PC-3 (cell line): ENCODE measurements around the gene ITPKC. TPM values are rescaled to one million over a fixed set of nuclear protein-coding genes. Genes with fewer than 3 reads are reported as not detected.

Source experiments
- ATAC-seq: fragments of 200-7000 bp; cut with Tn5 transposase; 2 replicates; pipeline ENCODE4 v1.9.1; 2020; ENCODE audit warnings: mild to moderate bottlenecking, moderate library complexity
- BruUV-seq: library from RNA; stranded (reverse); fragments of 400-500 nt; replicated peaks from 2 replicates; lab custom pipeline; 2021; lab: Mats Ljungman, UMichigan
- CTCF ChIA-PET: fragments of 300-600 bp; sonication (Branson Sonifier 250); formaldehyde crosslinking; loops from one replicate; lab custom pipeline; 2022; ENCODE audit warnings: antibody characterized with exemption; lab: Charles Lee
- POLR2A ChIA-PET: fragments of 300-600 bp; sonication (Branson Sonifier 250); formaldehyde crosslinking; loops from one replicate; lab custom pipeline; 2022; ENCODE audit warnings: antibody characterized with exemption; ENCODE audit not compliant: unreplicated experiment; lab: Charles Lee
- DNase-seq: peaks from one replicate; pipeline ENCODE4 v3.0.0-alpha.2; 2015
- H2AFZ ChIP-seq: fragments of 300-600 bp; sonication (generic); 2 replicates; pipeline ENCODE4 v1.6.0; 2016; ENCODE audit warnings: antibody characterized with exemption, low read length
- H3F3A ChIP-seq: fragments of 300-600 bp; sonication (generic); one replicate; pipeline ENCODE4 v1.6.0; 2017; ENCODE audit warnings: antibody characterized with exemption, low read length, control low read depth, mild to moderate bottlenecking; ENCODE audit not compliant: unreplicated experiment
- H3K27ac ChIP-seq: fragments of 300-600 bp; sonication (generic); 2 replicates; pipeline ENCODE4 v1.5.1; 2016; ENCODE audit warnings: mild to moderate bottlenecking, low read length
- H3K27me3 ChIP-seq: fragments of 300-600 bp; sonication (generic); 2 replicates; pipeline ENCODE4 v1.6.1; 2016; ENCODE audit warnings: low read length, mixed read lengths
- H3K36me3 ChIP-seq: fragments of 300-600 bp; sonication (generic); 2 replicates; pipeline ENCODE4 v1.6.1; 2016; ENCODE audit warnings: low read depth, mixed run types, low read length, mixed read lengths
- H3K4me1 ChIP-seq: fragments of 300-600 bp; sonication (generic); 2 replicates; pipeline ENCODE4 v1.5.1; 2016; ENCODE audit warnings: low read length; ENCODE audit not compliant: insufficient read depth
- H3K4me2 ChIP-seq: fragments of 300-600 bp; sonication (generic); 2 replicates; pipeline ENCODE4 v1.6.0; 2016; ENCODE audit warnings: low read length
- H3K4me3 ChIP-seq: fragments of 300-600 bp; sonication (generic); 2 replicates; pipeline ENCODE4 v1.5.1; 2016; ENCODE audit warnings: mild to moderate bottlenecking, low read length, mixed read lengths
- H3K79me2 ChIP-seq: fragments of 300-600 bp; sonication (generic); 2 replicates; pipeline ENCODE4 v1.6.1; 2017; ENCODE audit warnings: low read length, mixed read lengths
- H3K9ac ChIP-seq: fragments of 300-600 bp; sonication (generic); 2 replicates; pipeline ENCODE4 v1.6.0; 2016; ENCODE audit warnings: mild to moderate bottlenecking, low read length
- H3K9me2 ChIP-seq: fragments of 300-600 bp; sonication (generic); replicated peaks from 2 replicates; pipeline ENCODE4 v1.6.1; 2016; ENCODE audit warnings: mixed run types, low read length, mixed read lengths
- H3K9me3 ChIP-seq: fragments of 300-600 bp; sonication (generic); 2 replicates; pipeline ENCODE4 v1.6.1; 2016; ENCODE audit warnings: low read length, mixed read lengths
- H4K20me1 ChIP-seq: fragments of 300-600 bp; sonication (generic); 2 replicates; pipeline ENCODE4 v1.6.1; 2016; ENCODE audit warnings: low read length, mixed read lengths
- EZH2 ChIP-seq: fragments of 300-600 bp; sonication (generic); IDR thresholded peaks from one replicate; pipeline ENCODE4 v1.6.1; 2017; ENCODE audit warnings: antibody characterized with exemption, mild to moderate bottlenecking, low read length; ENCODE audit not compliant: unreplicated experiment
- EZH2phosphoT487 ChIP-seq: fragments of 300-600 bp; sonication (generic); IDR thresholded peaks from 2 replicates; pipeline ENCODE4 v1.6.1; 2018; ENCODE audit warnings: mild to moderate bottlenecking, antibody characterized with exemption, low read length, borderline replicate concordance
- intact Hi-C: fragments of 100-400 bp; cut with micrococcal nuclease; formaldehyde crosslinking; loops from 2 replicates; pipeline ENCODE4 v1.9.0; 2023
- total RNA-seq: library from RNA; depleted of rRNA; stranded (reverse); fragments of >200 nt; gene quantifications from 2 replicates; pipeline ENCODE4 v1.2.3, GENCODE V29; 2014
- TF ChIP-seq, protein P1 (sequence below): fragments of 300-600 bp; sonication (generic); conservative IDR thresholded peaks from 2 replicates; pipeline ENCODE4 v1.5.1; 2017; ENCODE audit warnings: antibody characterized with exemption, low read depth, mild to moderate bottlenecking, low read length

The ITPKC gene
- total RNA-seq, 1 experiment from 2014 or later, result 28.4 TPM

- Histone ChIP-seq H3K4me2 (no peak overlapping the region), H3K79me2 (no peaks in the 10 kb centered on the region), H3K27ac (no peak overlapping the region), H3K9me2 (no peaks in the 10 kb centered on the region), H3K4me3 (no peak overlapping the region), H3K9me3 (no peaks in the 10 kb centered on the region), H3K4me1 (no peaks in the 10 kb centered on the region), H4K20me1 (no peaks in the 10 kb centered on the region), H2AFZ (no peak overlapping the region), H3K9ac (no peak overlapping the region), H3K27me3 (no peaks in the 10 kb centered on the region), H3F3A (no peaks in the 10 kb centered on the region), H3K36me3 (no peaks in the 10 kb centered on the region)
- intact Hi-C loops, result no loop called here
- BruUV-seq, result no TSS peak
- POLR2A ChIA-PET, result no interaction called here
- DNase-seq (no peak), ATAC-seq (no peak)
- CTCF ChIA-PET, result no interaction called here
- TF ChIP-seq EZH2phosphoT487 (no peak), EZH2 (no peak)
- TF ChIP-seq, protein P1, sequence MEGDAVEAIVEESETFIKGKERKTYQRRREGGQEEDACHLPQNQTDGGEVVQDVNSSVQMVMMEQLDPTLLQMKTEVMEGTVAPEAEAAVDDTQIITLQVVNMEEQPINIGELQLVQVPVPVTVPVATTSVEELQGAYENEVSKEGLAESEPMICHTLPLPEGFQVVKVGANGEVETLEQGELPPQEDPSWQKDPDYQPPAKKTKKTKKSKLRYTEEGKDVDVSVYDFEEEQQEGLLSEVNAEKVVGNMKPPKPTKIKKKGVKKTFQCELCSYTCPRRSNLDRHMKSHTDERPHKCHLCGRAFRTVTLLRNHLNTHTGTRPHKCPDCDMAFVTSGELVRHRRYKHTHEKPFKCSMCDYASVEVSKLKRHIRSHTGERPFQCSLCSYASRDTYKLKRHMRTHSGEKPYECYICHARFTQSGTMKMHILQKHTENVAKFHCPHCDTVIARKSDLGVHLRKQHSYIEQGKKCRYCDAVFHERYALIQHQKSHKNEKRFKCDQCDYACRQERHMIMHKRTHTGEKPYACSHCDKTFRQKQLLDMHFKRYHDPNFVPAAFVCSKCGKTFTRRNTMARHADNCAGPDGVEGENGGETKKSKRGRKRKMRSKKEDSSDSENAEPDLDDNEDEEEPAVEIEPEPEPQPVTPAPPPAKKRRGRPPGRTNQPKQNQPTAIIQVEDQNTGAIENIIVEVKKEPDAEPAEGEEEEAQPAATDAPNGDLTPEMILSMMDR, result no peak
Observed at GRCh38 chr19:40704491-40705361, 12.2 kb upstream of the ITPKC start.

- H3K27ac ChIP-seq, result no peak overlapping the region
- H3K4me2 ChIP-seq, result no peak overlapping the region
- H3F3A ChIP-seq, result no peaks in the 10 kb centered on the region
- no peaks in the 10 kb centered on the region for H3K27me3 ChIP-seq
- no peak overlapping the region for H3K9ac ChIP-seq
- H3K36me3 ChIP-seq, result no peaks in the 10 kb centered on the region
- intact Hi-C loops, result no loop called here
- DNase-seq (no peak), ATAC-seq (no peak)
- TF ChIP-seq EZH2phosphoT487 (no peak), EZH2 (no peak)
- TF ChIP-seq, protein P1, result no peak
- POLR2A ChIA-PET, result no interaction called here
- H3K4me1 ChIP-seq, result no peaks in the 10 kb centered on the region
- CTCF ChIA-PET, result no interaction called here
- H3K9me2 ChIP-seq, result no peaks in the 10 kb centered on the region
- no TSS peak for BruUV-seq
- no peaks in the 10 kb centered on the region for H3K79me2 ChIP-seq
- no peaks in the 10 kb centered on the region for H4K20me1 ChIP-seq
- H2AFZ ChIP-seq, result no peak overlapping the region
- H3K9me3 ChIP-seq, result no peaks in the 10 kb centered on the region
- H3K4me3 ChIP-seq, result no peak overlapping the region
Observed at GRCh38 chr19:40705362-40705651, 11.6 kb upstream of the ITPKC start.

GRCh38 chr19:40705950-40706619 lies 10.8 kb upstream of the ITPKC start:
- Histone ChIP-seq H3K9me3 (no peaks in the 10 kb centered on the region), H3K79me2 (no peaks in the 10 kb centered on the region), H3K4me1 (no peaks in the 10 kb centered on the region), H2AFZ (no peak overlapping the region), H3K9ac (no peak overlapping the region), H3K4me2 (no peak overlapping the region), H3K27me3 (no peaks in the 10 kb centered on the region), H3K4me3 (no peak overlapping the region), H3K36me3 (no peaks in the 10 kb centered on the region), H3F3A (no peaks in the 10 kb centered on the region), H3K27ac (no peak overlapping the region), H3K9me2 (no peaks in the 10 kb centered on the region), H4K20me1 (no peaks in the 10 kb centered on the region)
- ATAC-seq (no peak), DNase-seq (no peak)
- intact Hi-C loops, result no loop called here
- TF ChIP-seq, protein P1, result no peak
- TF ChIP-seq EZH2phosphoT487 (no peak), EZH2 (no peak)
- BruUV-seq, result no TSS peak
- ChIA-PET POLR2A (no interaction called here), CTCF (no interaction called here)
